CD14-positive monocyte (primary cell): Measurements from ENCODE around the gene TNIK. TPM values are rescaled to one million over a fixed set of nuclear protein-coding genes. Genes with fewer than 3 reads are reported as not detected.

Experiments
- DNase-seq, 3 donors: peaks; one replicate each; pipeline ENCODE4 v3.0.0-alpha.2; 2011 to 2022
- H2AFZ ChIP-seq: 2 replicates; pipeline ENCODE4 v1.6.0; 2012; ENCODE audit warnings: mild to moderate bottlenecking, low read depth, low read length, inconsistent platforms; ENCODE audit not compliant: insufficient read depth, poor library complexity, severe bottlenecking
- H3K27ac ChIP-seq, 2 donors: 1 replicate in 1 of 2; 2 replicates in 1 of 2; pipeline ENCODE4 v1.5.1; 2012 to 2013; ENCODE audit warnings: low read length in 2 of 2, control low read depth in 1 of 2, inconsistent platforms in 1 of 2, low read depth in 1 of 2, mild to moderate bottlenecking in 1 of 2
- H3K27me3 ChIP-seq, 2 donors: one replicate each; pipeline versions ENCODE4 v1.6.0 to v1.6.1; 2011 to 2013; ENCODE audit warnings: low read length in 2 of 2; ENCODE audit not compliant: control insufficient read depth in 2 of 2, insufficient read depth in 2 of 2
- H3K36me3 ChIP-seq, 2 donors: replicated peaks in 1 of 2; 1 replicate in 1 of 2; 2 replicates in 1 of 2; pipeline versions ENCODE4 v1.5.1 to v1.6.1; 2012 to 2013; ENCODE audit warnings: low read length in 2 of 2, control low read depth in 1 of 2, inconsistent platforms in 1 of 2, mild to moderate bottlenecking in 1 of 2; ENCODE audit not compliant: insufficient read depth in 2 of 2, control insufficient read depth in 1 of 2
- H3K4me1 ChIP-seq, 2 donors: 1 replicate in 1 of 2; 2 replicates in 1 of 2; pipeline versions ENCODE4 v1.5.1 to v1.6.1; 2012 to 2013; ENCODE audit warnings: low read length in 2 of 2, control low read depth in 1 of 2, inconsistent platforms in 1 of 2, mild to moderate bottlenecking in 1 of 2, moderate library complexity in 1 of 2; ENCODE audit not compliant: insufficient read depth in 2 of 2, control insufficient read depth in 1 of 2
- H3K4me2 ChIP-seq: replicated peaks from 2 replicates; pipeline ENCODE3; 2012; ENCODE audit warnings: low read length, moderate library complexity, mild to moderate bottlenecking; ENCODE audit not compliant: poor library complexity, severe bottlenecking; ENCODE audit errors: extremely low read depth
- H3K4me3 ChIP-seq, 3 experiments: fragments of 200-600 bp in 1 of 3; sonication (generic) in 1 of 3; replicated peaks in 1 of 3; 1 replicate in 2 of 3; 2 replicates in 1 of 3; pipeline ENCODE4 v1.5.1; 2011 to 2013; ENCODE audit warnings: low read length in 3 of 3, mild to moderate bottlenecking in 3 of 3, control low read depth in 2 of 3, low read depth in 2 of 3, inconsistent platforms in 1 of 3, moderate library complexity in 1 of 3
- H3K79me2 ChIP-seq: 2 replicates; pipeline ENCODE4 v1.6.0; 2012; ENCODE audit warnings: mild to moderate bottlenecking, control low read depth, inconsistent platforms, low read length, moderate library complexity; ENCODE audit not compliant: insufficient read depth
- H3K9ac ChIP-seq: 2 replicates; pipeline ENCODE4 v1.6.0; 2017; ENCODE audit warnings: low read length, mild to moderate bottlenecking; ENCODE audit not compliant: insufficient read depth, poor library complexity, severe bottlenecking
- H3K9me3 ChIP-seq, 2 donors: replicated peaks in 1 of 2; 1 replicate in 1 of 2; 2 replicates in 1 of 2; pipeline versions ENCODE4 v1.5.1 to v1.6.1; 2012 to 2013; ENCODE audit warnings: low read length in 2 of 2, control low read depth in 1 of 2; ENCODE audit not compliant: control insufficient read depth in 1 of 2, insufficient read depth in 1 of 2
- H4K20me1 ChIP-seq: 2 replicates; pipeline ENCODE4 v1.6.0; 2012; ENCODE audit warnings: mild to moderate bottlenecking, low read length, control low read depth, moderate library complexity; ENCODE audit not compliant: insufficient read depth
- H3K27ac Mint-ChIP-seq, 7 donors: one replicate each; pipeline ENCODE4 v1.8.0; 2020; ENCODE audit warnings: mild to moderate bottlenecking in 7 of 7, mixed read lengths in 7 of 7, moderate library complexity in 6 of 7, inconsistent platforms in 2 of 7
- H3K27me3 Mint-ChIP-seq, 3 donors: one replicate each; pipeline ENCODE4 v1.8.0; 2021 to 2022; ENCODE audit warnings: low read depth in 3 of 3, mild to moderate bottlenecking in 3 of 3, mixed read lengths in 3 of 3, moderate library complexity in 3 of 3, inconsistent platforms in 1 of 3
- H3K36me3 Mint-ChIP-seq, 2 donors: one replicate each; pipeline ENCODE4 v1.8.0; 2020; ENCODE audit warnings: mixed read lengths in 2 of 2, inconsistent platforms in 1 of 2, mild to moderate bottlenecking in 1 of 2
- H3K4me1 Mint-ChIP-seq: one replicate; pipeline ENCODE4 v1.8.0; 2020; ENCODE audit warnings: mild to moderate bottlenecking, mixed read lengths
- H3K4me3 Mint-ChIP-seq, 2 donors: one replicate each; pipeline ENCODE4 v1.8.0; 2020; ENCODE audit warnings: mild to moderate bottlenecking in 2 of 2, mixed read lengths in 2 of 2, moderate library complexity in 1 of 2
- H3K9me3 Mint-ChIP-seq, 7 donors: one replicate each; pipeline ENCODE4 v1.8.0; 2020 to 2022; ENCODE audit warnings: mixed read lengths in 7 of 7, mild to moderate bottlenecking in 6 of 7, moderate library complexity in 6 of 7, inconsistent platforms in 2 of 7
- WGBS: methylation state at CpG from one replicate; pipeline ENCODE4 v1.1.5; 2013; ENCODE audit warnings: missing lambda C conversion rate; ENCODE audit not compliant: insufficient coverage; 5-methylcytosine and 5-hydroxymethylcytosine counted together
- intact Hi-C, 2 donors: fragments of 100-400 bp; cut with micrococcal nuclease; formaldehyde crosslinking; loops; one replicate each; pipeline versions ENCODE4 v1.15.0 to v1.15.1; 2023
- polyA plus RNA-seq, 3 donors: library from polyadenylated mRNA; depleted of rRNA in 1 of 3; unstranded in 2 of 3; stranded (reverse) in 1 of 3; fragments of 300-500 nt in 2 of 3; fragments of >200 nt in 1 of 3; fragmentation: Illumina TruSeq in 2 of 3; gene quantifications; 1 replicate in 2 of 3; 2 replicates in 1 of 3; pipeline ENCODE4 v1.2.3, GENCODE V29; 2012 to 2021
- TF ChIP-seq, protein P1 (sequence below): fragments of 200-600 bp; IDR thresholded peaks from one replicate; pipeline ENCODE4 v1.8.0; 2022; ENCODE audit warnings: antibody characterized with exemption, mild to moderate bottlenecking

TNIK gene
- polyA plus RNA-seq, 3 donors = 0.36 to 1.8 (median 0.75) TPM

DNA sequence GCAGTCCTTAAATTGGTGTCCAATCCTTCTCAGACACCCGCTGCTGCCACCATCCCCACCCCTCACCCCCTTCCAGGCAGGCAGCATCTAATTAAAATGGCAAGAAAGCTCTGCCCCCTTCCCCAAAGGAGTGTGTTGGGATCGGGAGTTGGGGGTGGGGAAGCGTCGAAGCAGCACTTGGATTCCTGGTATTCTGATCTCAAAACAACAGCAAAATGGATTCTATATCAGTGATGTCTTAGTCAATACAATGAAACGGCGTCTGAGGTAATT is 1.4 kb downstream of the TNIK start:
- peaks cover 49 to 58% (median 50%) of the 10 kb centered on the region in 3 donors for H3K27me3 Mint-ChIP-seq
- H3K79me2 ChIP-seq = no peaks in the 10 kb centered on the region
- H3K4me1 Mint-ChIP-seq = peaks cover 42% of the 10 kb centered on the region
- no peak for DNase-seq
- no peaks in the 10 kb centered on the region for H3K9me3 ChIP-seq
- H3K9ac ChIP-seq = no peak overlapping the region
- peaks cover 0 to 13% (median 2%) of the 10 kb centered on the region in 7 donors for H3K9me3 Mint-ChIP-seq
- peaks cover 31 to 47% of the 10 kb centered on the region in 2 donors for H3K27me3 ChIP-seq
- WGBS = no CpG with 5 or more reads among the region's 6 CpGs
- intact Hi-C loops = no loop called here
- H3K27ac Mint-ChIP-seq = peak overlapping the region in 1 of 7 donors; percentile 10
- peaks cover 26 to 27% of the 10 kb centered on the region in 2 donors for H3K4me1 ChIP-seq
- no peaks in the 10 kb centered on the region for H3K36me3 ChIP-seq
- peaks cover 6 to 7% of the 10 kb centered on the region in 2 donors for H3K36me3 Mint-ChIP-seq
- TF ChIP-seq, protein P1, sequence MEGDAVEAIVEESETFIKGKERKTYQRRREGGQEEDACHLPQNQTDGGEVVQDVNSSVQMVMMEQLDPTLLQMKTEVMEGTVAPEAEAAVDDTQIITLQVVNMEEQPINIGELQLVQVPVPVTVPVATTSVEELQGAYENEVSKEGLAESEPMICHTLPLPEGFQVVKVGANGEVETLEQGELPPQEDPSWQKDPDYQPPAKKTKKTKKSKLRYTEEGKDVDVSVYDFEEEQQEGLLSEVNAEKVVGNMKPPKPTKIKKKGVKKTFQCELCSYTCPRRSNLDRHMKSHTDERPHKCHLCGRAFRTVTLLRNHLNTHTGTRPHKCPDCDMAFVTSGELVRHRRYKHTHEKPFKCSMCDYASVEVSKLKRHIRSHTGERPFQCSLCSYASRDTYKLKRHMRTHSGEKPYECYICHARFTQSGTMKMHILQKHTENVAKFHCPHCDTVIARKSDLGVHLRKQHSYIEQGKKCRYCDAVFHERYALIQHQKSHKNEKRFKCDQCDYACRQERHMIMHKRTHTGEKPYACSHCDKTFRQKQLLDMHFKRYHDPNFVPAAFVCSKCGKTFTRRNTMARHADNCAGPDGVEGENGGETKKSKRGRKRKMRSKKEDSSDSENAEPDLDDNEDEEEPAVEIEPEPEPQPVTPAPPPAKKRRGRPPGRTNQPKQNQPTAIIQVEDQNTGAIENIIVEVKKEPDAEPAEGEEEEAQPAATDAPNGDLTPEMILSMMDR = no peak
- no peaks in the 10 kb centered on the region for H4K20me1 ChIP-seq
- peak overlapping the region; percentile 56 to 97 (median 79) for H3K4me3 ChIP-seq
- no peak overlapping the region for H3K27ac ChIP-seq
- peak overlapping the region; percentile 95 for H3K4me2 ChIP-seq
- H2AFZ ChIP-seq = peak overlapping the region; percentile 93
- peak overlapping the region; percentile 97 to 99 for H3K4me3 Mint-ChIP-seq

DNA sequence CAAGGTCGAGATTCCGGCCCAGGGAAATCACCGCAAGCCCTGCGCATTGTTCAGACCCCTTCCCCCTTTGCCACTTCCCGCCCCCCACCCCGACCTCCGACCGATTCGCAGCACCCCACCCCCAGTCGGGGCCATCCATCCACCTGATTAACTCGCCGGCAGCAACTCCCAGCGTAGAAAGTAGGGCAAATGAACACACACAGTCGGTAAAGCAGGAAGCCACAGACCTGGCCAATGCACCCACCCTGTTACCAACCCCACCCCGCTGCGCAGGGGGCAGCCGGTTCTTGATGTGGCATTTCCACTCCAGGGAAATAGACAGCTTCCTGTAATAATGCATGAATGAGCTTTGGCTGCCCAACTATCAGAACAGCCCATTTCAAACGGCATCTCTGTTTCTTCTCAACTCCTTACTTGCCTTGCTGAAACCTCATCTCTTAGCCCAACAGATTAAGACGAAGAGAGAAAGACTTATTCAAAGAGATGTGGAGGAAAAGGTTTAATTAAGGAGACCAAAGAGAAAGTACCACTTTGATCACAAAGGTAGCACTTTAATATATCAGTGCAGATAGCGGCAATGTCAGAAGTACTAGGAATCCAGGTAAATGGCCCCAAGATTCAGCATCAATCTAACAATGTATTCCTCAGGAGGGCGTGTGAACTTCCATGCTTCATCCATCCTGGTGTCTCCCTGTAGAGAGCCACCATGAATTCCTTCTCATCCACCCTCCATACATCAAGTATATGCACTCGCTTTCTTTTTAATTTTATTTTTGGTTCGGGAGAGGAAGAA is 1.9 kb downstream of the TNIK start:
- Histone ChIP-seq H3K27ac (no peak overlapping the region), H3K4me2 (peak overlapping the region; percentile 95), H3K4me1 (peaks cover 26 to 27% of the 10 kb centered on the region in 2 donors), H2AFZ (peak overlapping the region; percentile 93), H3K9ac (no peak overlapping the region), H4K20me1 (no peaks in the 10 kb centered on the region), H3K27me3 (peaks cover 31 to 47% of the 10 kb centered on the region in 2 donors), H3K4me3 (peak overlapping the region; percentile 56 to 97 (median 79)), H3K36me3 (no peaks in the 10 kb centered on the region), H3K79me2 (no peaks in the 10 kb centered on the region), H3K9me3 (no peaks in the 10 kb centered on the region)
- peaks cover 49 to 55% (median 50%) of the 10 kb centered on the region in 3 donors for H3K27me3 Mint-ChIP-seq
- intact Hi-C loops = no loop called here
- 0% methylated on average over 10 of the region's 23 CpGs for WGBS
- H3K27ac Mint-ChIP-seq = no peak overlapping the region
- H3K36me3 Mint-ChIP-seq = peaks cover 6 to 7% of the 10 kb centered on the region in 2 donors
- H3K9me3 Mint-ChIP-seq = peaks cover 0 to 13% (median 2%) of the 10 kb centered on the region in 7 donors
- H3K4me3 Mint-ChIP-seq = peak overlapping the region; percentile 97 to 99
- peak in 1 of 3 donors; percentile 12 for DNase-seq
- H3K4me1 Mint-ChIP-seq = peaks cover 42% of the 10 kb centered on the region
- TF ChIP-seq, protein P1 = no peak
